Trophoblast cell (in vitro differentiated cells and primary cell): Measurements from ENCODE around the gene MARCO. TPM values are rescaled to one million over a fixed set of nuclear protein-coding genes. Genes with fewer than 3 reads are reported as not detected.

Source experiments
- DNase-seq, 2 donors: peaks; one replicate each; pipeline ENCODE4 v3.0.0-alpha.2; 2016
- H2AFZ ChIP-seq: 2 replicates; pipeline ENCODE4 v1.6.1; 2013; ENCODE audit warnings: low read length, moderate library complexity, mild to moderate bottlenecking; ENCODE audit not compliant: insufficient read depth, poor library complexity
- H2AK5ac ChIP-seq: 2 replicates; pipeline ENCODE4 v1.6.1; 2013; ENCODE audit warnings: mild to moderate bottlenecking, low read length
- H2BK120ac ChIP-seq: 2 replicates; pipeline ENCODE4 v1.6.1; 2013; ENCODE audit warnings: low read length, mild to moderate bottlenecking, moderate library complexity; ENCODE audit not compliant: insufficient read depth, poor library complexity
- H2BK12ac ChIP-seq: 2 replicates; pipeline ENCODE4 v1.6.1; 2013; ENCODE audit warnings: mild to moderate bottlenecking, low read length, moderate library complexity
- H2BK5ac ChIP-seq: 2 replicates; pipeline ENCODE4 v1.6.1; 2013; ENCODE audit warnings: low read length, low read depth, moderate library complexity, mild to moderate bottlenecking; ENCODE audit not compliant: poor library complexity
- H3K14ac ChIP-seq: 2 replicates; pipeline ENCODE4 v1.6.1; 2013; ENCODE audit warnings: mild to moderate bottlenecking, low read length
- H3K18ac ChIP-seq: 2 replicates; pipeline ENCODE4 v1.6.1; 2013; ENCODE audit warnings: mild to moderate bottlenecking, low read length
- H3K23ac ChIP-seq: 2 replicates; pipeline ENCODE4 v1.6.1; 2013; ENCODE audit warnings: low read length
- H3K27ac ChIP-seq: 2 replicates; pipeline ENCODE4 v1.5.1; 2013; ENCODE audit warnings: low read depth, mild to moderate bottlenecking, inconsistent platforms, low read length, moderate library complexity
- H3K27me3 ChIP-seq: 2 replicates; pipeline ENCODE4 v1.6.1; 2013; ENCODE audit warnings: inconsistent platforms, mild to moderate bottlenecking, low read length, moderate library complexity; ENCODE audit not compliant: insufficient read depth
- H3K36me3 ChIP-seq, 2 experiments: 1 replicate in 1 of 2; 2 replicates in 1 of 2; pipeline ENCODE4 v1.6.1; 2013; ENCODE audit warnings: low read length in 2 of 2, mild to moderate bottlenecking in 2 of 2, moderate library complexity in 1 of 2; ENCODE audit not compliant: insufficient read depth in 2 of 2, control insufficient read depth in 1 of 2
- H3K4ac ChIP-seq: 2 replicates; pipeline ENCODE4 v1.6.1; 2013; ENCODE audit warnings: low read depth, mild to moderate bottlenecking, low read length, moderate library complexity
- H3K4me1 ChIP-seq, 2 experiments: 1 replicate in 1 of 2; 2 replicates in 1 of 2; pipeline ENCODE4 v1.6.1; 2013; ENCODE audit warnings: low read length in 2 of 2, mild to moderate bottlenecking in 2 of 2, moderate library complexity in 1 of 2; ENCODE audit not compliant: insufficient read depth in 2 of 2, control insufficient read depth in 1 of 2
- H3K4me2 ChIP-seq: 2 replicates; pipeline ENCODE4 v1.6.1; 2013; ENCODE audit warnings: inconsistent platforms, mild to moderate bottlenecking, low read length, moderate library complexity
- H3K4me3 ChIP-seq: 2 replicates; pipeline ENCODE4 v1.5.1; 2013; ENCODE audit warnings: mild to moderate bottlenecking, low read depth, low read length, inconsistent platforms
- H3K79me1 ChIP-seq: one replicate; pipeline ENCODE4 v1.6.1; 2013; ENCODE audit warnings: low read length
- H3K79me2 ChIP-seq: 2 replicates; pipeline ENCODE4 v1.6.1; 2013; ENCODE audit warnings: low read length, mild to moderate bottlenecking; ENCODE audit not compliant: control insufficient read depth, insufficient read depth, poor library complexity
- H3K9ac ChIP-seq: 2 replicates; pipeline ENCODE4 v1.6.1; 2013; ENCODE audit warnings: mild to moderate bottlenecking, low read length
- H3K9me3 ChIP-seq: 2 replicates; pipeline ENCODE4 v1.6.1; 2013; ENCODE audit warnings: low read depth, mild to moderate bottlenecking, control low read depth, inconsistent platforms, low read length; ENCODE audit not compliant: insufficient read depth
- H4K12ac ChIP-seq: 2 replicates; pipeline ENCODE4 v1.6.1; 2013; ENCODE audit warnings: low read depth, mild to moderate bottlenecking, low read length, moderate library complexity
- H4K8ac ChIP-seq: 2 replicates; pipeline ENCODE4 v1.6.1; 2013; ENCODE audit warnings: low read depth, mild to moderate bottlenecking, low read length, moderate library complexity
- H4K91ac ChIP-seq: one replicate; pipeline ENCODE4 v1.6.1; 2013; ENCODE audit warnings: low read depth, mild to moderate bottlenecking, low read length, moderate library complexity
- WGBS: extraction: QIAGEN DNeasy Blood & Tissue Kit; methylation state at CpG from one replicate; pipeline ENCODE4 v1.1.7; 2013; ENCODE audit warnings: missing lambda C conversion rate; ENCODE audit not compliant: insufficient read length, insufficient coverage; ENCODE audit errors: extremely low coverage; 5-methylcytosine and 5-hydroxymethylcytosine counted together
- polyA plus RNA-seq: library from polyadenylated mRNA; stranded (reverse); fragments of 200-250 nt; gene quantifications from 2 replicates; pipeline ENCODE4 v1.2.3, GENCODE V29; 2013

MARCO gene, protein sequence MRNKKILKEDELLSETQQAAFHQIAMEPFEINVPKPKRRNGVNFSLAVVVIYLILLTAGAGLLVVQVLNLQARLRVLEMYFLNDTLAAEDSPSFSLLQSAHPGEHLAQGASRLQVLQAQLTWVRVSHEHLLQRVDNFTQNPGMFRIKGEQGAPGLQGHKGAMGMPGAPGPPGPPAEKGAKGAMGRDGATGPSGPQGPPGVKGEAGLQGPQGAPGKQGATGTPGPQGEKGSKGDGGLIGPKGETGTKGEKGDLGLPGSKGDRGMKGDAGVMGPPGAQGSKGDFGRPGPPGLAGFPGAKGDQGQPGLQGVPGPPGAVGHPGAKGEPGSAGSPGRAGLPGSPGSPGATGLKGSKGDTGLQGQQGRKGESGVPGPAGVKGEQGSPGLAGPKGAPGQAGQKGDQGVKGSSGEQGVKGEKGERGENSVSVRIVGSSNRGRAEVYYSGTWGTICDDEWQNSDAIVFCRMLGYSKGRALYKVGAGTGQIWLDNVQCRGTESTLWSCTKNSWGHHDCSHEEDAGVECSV
- 0.07 and 0.08 TPM in 2 replicates for polyA plus RNA-seq

DNA sequence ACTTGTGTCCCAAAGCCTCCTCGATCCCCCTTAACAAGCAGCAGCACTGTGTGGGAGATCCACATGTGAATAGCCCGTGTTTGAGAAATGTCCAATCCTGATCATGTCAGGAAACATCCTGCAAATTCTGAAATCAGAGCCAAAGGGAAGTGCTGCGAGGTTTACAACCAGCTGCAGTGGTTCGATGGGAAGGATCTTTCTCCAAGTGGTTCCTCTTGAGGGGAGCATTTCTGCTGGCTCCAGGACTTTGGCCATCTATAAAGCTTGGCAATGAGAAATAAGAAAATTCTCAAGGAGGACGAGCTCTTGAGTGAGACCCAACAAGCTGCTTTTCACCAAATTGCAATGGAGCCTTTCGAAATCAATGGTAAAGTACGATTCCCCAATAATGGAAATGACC is at the start of gene MARCO:
Gene MARCO, plus strand, starts transcription at position 164 of the 400 bp plus-strand sequence. Its CDS starts 107 bp downstream, at position 271.
- Histone ChIP-seq H3K18ac (no peak within 1 kb of the TSS), H3K79me2 (no peaks in the 10 kb centered on the region), H3K23ac (no peak within 1 kb of the TSS), H2BK5ac (no peak within 1 kb of the TSS), H3K27me3 (no peaks in the 10 kb centered on the region), H3K36me3 (no peaks in the 10 kb centered on the region), H3K14ac (no peak within 1 kb of the TSS), H4K8ac (no peak within 1 kb of the TSS), H4K91ac (no peak within 1 kb of the TSS), H2BK120ac (no peak within 1 kb of the TSS), H3K27ac (no peak within 1 kb of the TSS), H2AFZ (no peak within 1 kb of the TSS), H2AK5ac (no peak within 1 kb of the TSS), H3K9ac (no peak within 1 kb of the TSS), H4K12ac (no peak within 1 kb of the TSS), H2BK12ac (no peak within 1 kb of the TSS), H3K9me3 (peaks cover 3% of the 10 kb centered on the region), H3K4ac (no peak within 1 kb of the TSS), H3K4me1 (peaks cover 1 to 4% of the 10 kb centered on the region in 2 experiments), H3K4me2 (no peak within 1 kb of the TSS), H3K4me3 (no peak within 1 kb of the TSS), H3K79me1 (no peaks in the 10 kb centered on the region)
- DNase-seq = no peak
- WGBS = no CpG with 5 or more reads among the region's 7 CpGs

DNA sequence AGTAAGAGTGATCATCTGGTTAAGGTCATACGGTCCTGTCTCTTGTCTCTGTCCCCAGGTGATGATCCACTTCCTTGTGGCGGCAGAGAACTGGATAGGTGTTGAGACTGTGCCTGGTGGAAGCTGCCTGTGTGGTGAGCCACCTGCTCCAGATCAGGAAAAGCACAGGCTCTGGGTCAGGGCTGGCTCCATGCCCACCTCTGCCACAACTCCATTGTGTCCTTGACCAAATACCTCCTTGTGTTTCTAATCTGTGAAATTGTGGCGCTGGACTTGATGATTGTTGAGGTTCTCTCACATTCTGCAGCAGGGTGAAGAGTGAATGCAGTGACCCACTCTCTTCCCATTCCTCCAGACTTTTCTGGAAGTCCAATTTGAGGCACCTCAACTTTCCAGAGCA is 48.9 kb upstream of the MARCO start:
- Histone ChIP-seq H3K4me3 (no peak overlapping the region), H3K4me2 (no peak overlapping the region), H3K4me1 (no peaks in the 10 kb centered on the region), H3K23ac (no peak overlapping the region), H2BK120ac (no peak overlapping the region), H4K12ac (no peak overlapping the region), H3K9ac (no peak overlapping the region), H3K36me3 (no peaks in the 10 kb centered on the region), H2BK12ac (no peak overlapping the region), H4K8ac (no peak overlapping the region), H3K79me2 (no peaks in the 10 kb centered on the region), H2AFZ (no peak overlapping the region), H2BK5ac (no peak overlapping the region), H3K14ac (no peak overlapping the region), H3K9me3 (no peaks in the 10 kb centered on the region), H2AK5ac (no peak overlapping the region), H3K18ac (no peak overlapping the region), H3K4ac (no peak overlapping the region), H4K91ac (no peak overlapping the region), H3K27me3 (no peaks in the 10 kb centered on the region), H3K79me1 (no peaks in the 10 kb centered on the region), H3K27ac (no peak overlapping the region)
- no CpG with 5 or more reads among the region's 3 CpGs for WGBS
- no peak for DNase-seq

DNA sequence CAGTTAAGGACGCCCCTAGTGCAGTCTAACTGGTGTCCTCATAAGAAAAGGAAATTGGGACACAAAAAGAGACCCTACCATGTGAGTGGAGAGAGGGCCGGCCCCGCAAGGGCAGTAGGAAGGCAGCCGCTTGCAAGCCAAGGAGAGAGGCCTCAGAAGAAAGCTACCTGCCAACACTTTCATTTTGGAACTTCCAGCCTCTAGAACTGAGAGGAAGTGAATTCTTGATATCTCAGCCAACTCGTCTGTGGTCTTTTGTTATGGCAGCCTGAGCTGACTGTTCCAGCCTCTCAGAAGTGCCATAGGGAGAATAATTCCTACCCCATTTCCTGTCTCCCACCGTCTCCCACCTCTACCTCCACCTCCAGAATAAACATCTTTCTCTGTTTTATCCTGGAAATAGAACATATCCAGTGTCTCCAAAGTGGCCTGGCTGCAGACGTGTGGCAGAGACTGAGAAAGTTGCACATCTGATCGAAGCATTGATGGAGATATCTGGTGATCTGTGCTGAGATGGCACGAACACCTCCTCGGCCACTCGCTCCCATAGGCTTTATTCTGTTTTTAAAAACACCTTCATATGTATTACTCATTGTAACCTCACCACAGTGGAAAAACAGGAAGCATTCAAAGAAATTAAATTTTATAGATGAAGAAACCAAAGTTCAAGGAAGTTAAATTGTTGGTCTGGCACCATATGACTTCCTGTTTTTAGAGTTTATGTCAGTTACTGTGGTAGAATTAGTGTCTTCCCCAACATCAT is 39.5 kb upstream of the MARCO start:
- Histone ChIP-seq H3K36me3 (no peaks in the 10 kb centered on the region), H4K91ac (no peak overlapping the region), H3K18ac (no peak overlapping the region), H3K9me3 (no peaks in the 10 kb centered on the region), H3K4me1 (no peaks in the 10 kb centered on the region), H2AK5ac (no peak overlapping the region), H2BK5ac (no peak overlapping the region), H3K14ac (no peak overlapping the region), H3K4me2 (no peak overlapping the region), H3K27ac (no peak overlapping the region), H2AFZ (no peak overlapping the region), H2BK120ac (no peak overlapping the region), H3K4ac (no peak overlapping the region), H3K79me2 (no peaks in the 10 kb centered on the region), H3K79me1 (no peaks in the 10 kb centered on the region), H3K27me3 (no peaks in the 10 kb centered on the region), H3K9ac (no peak overlapping the region), H3K23ac (no peak overlapping the region), H4K12ac (no peak overlapping the region), H2BK12ac (no peak overlapping the region), H3K4me3 (no peak overlapping the region), H4K8ac (no peak overlapping the region)
- WGBS = no CpG with 5 or more reads among the region's 11 CpGs
- peak in 1 of 2 donors; percentile 18 for DNase-seq

DNA sequence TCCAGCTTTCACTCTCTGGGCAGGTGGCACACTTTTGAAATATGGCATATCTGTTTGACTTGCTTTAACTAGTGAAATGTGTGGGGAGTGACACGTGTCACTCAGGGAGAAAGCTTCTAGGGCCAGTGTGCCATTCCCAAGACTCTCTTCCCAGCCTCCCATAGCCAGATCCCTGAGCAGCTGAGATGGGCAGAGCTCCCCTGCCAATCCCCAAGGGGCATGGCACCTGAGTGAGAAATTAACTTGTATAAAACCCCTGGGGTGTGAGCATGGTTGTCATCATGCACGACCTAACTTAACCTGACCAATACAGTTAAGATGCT is 39.0 kb upstream of the MARCO start:
- Histone ChIP-seq H3K4me2 (no peak overlapping the region), H4K12ac (no peak overlapping the region), H2AK5ac (no peak overlapping the region), H3K4ac (no peak overlapping the region), H3K18ac (no peak overlapping the region), H2BK5ac (no peak overlapping the region), H4K91ac (no peak overlapping the region), H2BK12ac (no peak overlapping the region), H3K79me1 (no peaks in the 10 kb centered on the region), H3K27me3 (no peaks in the 10 kb centered on the region), H3K36me3 (no peaks in the 10 kb centered on the region), H3K4me1 (no peaks in the 10 kb centered on the region), H3K79me2 (no peaks in the 10 kb centered on the region), H2AFZ (no peak overlapping the region), H2BK120ac (no peak overlapping the region), H3K23ac (no peak overlapping the region), H3K14ac (no peak overlapping the region), H3K27ac (no peak overlapping the region), H4K8ac (no peak overlapping the region), H3K9me3 (no peaks in the 10 kb centered on the region), H3K9ac (no peak overlapping the region), H3K4me3 (no peak overlapping the region)
- no peak for DNase-seq
- WGBS = no CpG with 5 or more reads among the region's 2 CpGs
